IMR-90 (cell line): ENCODE results near the gene GATA6.

Source experiments
- POLR2A ChIP-seq: IDR thresholded peaks from 2 replicates; pipeline ENCODE4 v1.6.1; 2012; ENCODE audit warnings: mild to moderate bottlenecking, low read depth, low read length
- TF ChIP-seq, protein P1 (sequence below): conservative IDR thresholded peaks from 2 replicates; pipeline ENCODE4 v1.5.1; 2012; ENCODE audit warnings: mild to moderate bottlenecking, low read depth, low read length, improper control_type of control experiment

DNA sequence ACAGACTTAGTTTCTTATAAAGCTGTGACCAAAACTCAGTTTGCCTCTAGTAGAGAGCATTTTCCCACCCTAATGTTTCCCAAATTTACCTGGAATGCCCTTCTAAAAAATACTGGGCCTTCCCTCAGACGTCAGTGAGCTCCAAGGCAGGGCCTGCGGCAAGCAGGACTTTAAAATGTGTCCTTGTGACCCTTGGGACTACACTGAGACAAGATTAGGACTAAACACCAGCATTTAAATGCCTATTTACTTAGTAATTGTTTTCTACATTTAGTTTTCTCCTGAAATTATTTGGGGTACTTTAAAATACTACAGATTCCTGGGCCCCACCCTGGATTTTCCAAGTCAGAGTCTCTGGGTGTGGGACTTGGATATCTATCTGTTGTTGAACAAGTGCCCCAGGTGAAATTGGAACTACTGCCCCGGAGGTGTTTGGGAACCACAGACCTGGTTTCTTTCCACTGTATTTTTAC lies 14.3 kb downstream of the GATA6 start:
- TF ChIP-seq, protein P1, sequence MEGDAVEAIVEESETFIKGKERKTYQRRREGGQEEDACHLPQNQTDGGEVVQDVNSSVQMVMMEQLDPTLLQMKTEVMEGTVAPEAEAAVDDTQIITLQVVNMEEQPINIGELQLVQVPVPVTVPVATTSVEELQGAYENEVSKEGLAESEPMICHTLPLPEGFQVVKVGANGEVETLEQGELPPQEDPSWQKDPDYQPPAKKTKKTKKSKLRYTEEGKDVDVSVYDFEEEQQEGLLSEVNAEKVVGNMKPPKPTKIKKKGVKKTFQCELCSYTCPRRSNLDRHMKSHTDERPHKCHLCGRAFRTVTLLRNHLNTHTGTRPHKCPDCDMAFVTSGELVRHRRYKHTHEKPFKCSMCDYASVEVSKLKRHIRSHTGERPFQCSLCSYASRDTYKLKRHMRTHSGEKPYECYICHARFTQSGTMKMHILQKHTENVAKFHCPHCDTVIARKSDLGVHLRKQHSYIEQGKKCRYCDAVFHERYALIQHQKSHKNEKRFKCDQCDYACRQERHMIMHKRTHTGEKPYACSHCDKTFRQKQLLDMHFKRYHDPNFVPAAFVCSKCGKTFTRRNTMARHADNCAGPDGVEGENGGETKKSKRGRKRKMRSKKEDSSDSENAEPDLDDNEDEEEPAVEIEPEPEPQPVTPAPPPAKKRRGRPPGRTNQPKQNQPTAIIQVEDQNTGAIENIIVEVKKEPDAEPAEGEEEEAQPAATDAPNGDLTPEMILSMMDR = no peak
- no peak for TF ChIP-seq POLR2A
